HG03139 (cell line): ENCODE measurements around the gene ATG7.

Experiments used
- ATAC-seq: cut with Tn5 transposase; IDR thresholded peaks from one replicate; pipeline ENCODE4 v1.9.1; 2021; ENCODE audit not compliant: unreplicated experiment

The ATG7 gene

DNA sequence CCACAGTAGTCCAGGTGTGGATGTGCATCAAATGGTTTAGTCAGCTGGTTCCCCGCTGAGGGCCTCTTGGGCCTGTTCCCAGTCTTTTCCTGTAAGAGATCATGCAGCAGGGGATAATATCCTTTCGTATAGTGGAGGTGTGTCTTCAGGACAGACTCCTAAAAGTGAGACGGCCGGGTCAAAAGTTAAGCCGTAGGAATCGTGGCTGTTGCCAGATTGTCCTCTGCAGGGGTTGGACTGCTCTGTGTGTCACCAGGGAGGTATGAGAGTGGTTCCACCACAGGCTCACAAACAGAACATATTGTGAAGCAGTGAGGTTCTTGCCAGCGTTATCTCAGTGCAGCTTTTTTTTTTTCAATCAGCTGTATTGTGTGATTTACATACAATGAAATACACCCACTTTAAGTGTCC is 276.5 kb downstream of the ATG7 start:
- ATAC-seq: no peak

- no peak for ATAC-seq
Measured at GRCh38 chr3:11549580-11550140, 277.5 kb downstream of the ATG7 start.

GRCh38 chr3:11551036-11551435 is 278.8 kb downstream of the ATG7 start:
- ATAC-seq: no peak

DNA sequence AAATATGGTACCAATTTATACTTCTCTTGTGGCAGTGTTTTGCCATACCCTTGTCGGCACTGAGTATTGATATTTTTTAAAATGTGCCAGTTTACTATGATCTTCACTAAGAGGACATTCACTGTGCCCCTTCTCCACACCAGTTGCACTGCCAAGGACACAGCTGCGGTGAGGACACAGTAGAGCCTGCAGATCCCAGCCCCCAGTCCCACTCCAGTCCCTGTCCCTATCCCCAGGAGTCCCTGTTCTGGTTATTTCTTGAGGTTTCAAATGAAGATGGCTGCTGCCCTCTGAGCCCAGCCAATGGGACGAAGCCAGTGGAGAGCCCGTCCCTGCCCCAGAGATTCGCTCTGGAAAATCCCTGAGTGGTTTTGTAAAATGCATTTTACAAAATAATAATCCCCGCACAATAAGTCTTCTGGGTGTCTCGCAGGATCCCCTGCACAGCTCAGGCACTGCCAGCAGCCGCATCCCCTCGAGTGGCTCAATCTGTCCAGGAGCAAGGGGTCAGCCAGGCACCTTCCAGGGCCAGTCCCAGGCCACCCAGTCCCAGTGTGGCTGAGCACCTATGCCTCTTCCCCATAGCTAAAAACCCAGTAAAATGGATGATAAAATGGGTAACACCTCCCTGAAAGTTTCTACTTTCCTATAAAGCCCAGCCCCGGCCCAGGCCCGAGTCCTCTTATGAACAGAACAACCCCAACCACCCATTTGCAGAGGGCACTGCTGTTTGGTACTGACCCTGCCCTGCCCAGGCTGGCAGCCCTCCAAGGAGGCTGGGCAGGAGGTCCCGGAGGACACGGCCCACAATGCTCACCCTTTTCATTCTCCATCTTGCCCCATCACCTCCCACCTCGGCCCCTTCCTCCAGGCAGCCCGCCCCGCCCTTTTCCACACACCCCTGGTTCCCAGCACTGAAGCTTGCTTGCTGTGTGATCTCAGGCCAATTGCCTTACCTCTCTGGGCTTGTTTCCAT is 280.4 kb downstream of the ATG7 start:
- no peak for ATAC-seq

DNA sequence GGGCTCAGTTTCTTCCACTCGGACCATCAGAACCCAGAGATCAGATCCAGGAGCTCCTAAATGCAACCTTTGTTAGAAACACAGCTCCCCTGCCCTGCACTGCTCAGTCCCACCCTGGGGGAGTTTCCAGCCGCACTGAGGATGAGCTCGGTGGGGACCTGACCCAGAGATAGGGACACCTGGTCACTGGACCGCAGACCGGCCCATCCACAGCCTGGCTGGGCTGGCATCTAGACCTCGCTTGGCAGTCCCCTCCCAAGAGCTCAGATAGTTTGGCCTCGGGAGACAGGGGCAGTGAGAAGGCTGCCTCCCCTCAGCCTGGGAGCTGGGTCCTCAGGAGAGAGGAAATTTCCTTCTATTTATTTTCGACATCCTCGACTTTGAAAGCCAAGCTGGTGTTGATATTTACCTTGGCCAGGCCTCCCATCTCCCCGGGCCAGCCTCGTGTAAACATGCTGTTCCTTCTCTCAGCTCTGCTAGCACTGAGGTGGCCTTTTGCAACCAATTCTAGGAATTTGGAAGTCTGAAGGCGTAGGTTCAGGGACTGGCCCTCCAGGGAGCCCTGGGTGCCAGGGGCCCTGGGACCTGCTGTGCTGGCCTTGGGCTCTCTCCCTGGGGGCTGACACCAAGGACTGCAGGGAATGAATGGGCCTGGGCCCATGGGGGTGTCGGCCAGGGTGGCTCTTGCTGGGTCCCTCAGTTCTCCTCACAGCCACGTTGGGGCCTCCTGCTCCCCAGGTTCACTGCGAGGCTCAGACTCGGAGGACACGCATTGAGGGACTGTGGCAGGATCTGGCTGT is 281.4 kb downstream of the ATG7 start:
- ATAC-seq: no peak

- ATAC-seq: no peak
Measured at GRCh38 chr3:11554236-11554610, 282.0 kb downstream of the ATG7 start.

DNA sequence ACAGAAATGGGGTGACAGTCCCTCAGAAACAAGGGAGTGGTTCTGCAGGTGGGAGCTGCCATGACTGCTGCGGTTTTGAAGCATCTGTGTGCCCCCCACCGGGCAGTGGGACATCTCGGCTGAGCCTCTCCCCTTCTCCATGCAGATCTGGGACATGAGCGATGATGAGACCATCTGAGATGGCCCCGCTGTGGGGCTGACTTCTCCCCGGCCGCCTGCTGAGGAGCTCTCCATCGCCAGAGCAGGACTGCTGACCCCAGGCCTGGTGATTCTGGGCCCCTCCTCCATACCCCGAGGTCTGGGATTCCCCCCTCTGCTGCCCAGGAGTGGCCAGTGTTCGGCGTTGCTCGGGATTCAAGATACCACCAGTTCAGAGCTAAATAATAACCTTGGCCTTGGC is 282.5 kb downstream of the ATG7 start:
- no peak for ATAC-seq

- ATAC-seq: no peak
Measured at GRCh38 chr3:11555211-11555782, 283.1 kb downstream of the ATG7 start.

DNA sequence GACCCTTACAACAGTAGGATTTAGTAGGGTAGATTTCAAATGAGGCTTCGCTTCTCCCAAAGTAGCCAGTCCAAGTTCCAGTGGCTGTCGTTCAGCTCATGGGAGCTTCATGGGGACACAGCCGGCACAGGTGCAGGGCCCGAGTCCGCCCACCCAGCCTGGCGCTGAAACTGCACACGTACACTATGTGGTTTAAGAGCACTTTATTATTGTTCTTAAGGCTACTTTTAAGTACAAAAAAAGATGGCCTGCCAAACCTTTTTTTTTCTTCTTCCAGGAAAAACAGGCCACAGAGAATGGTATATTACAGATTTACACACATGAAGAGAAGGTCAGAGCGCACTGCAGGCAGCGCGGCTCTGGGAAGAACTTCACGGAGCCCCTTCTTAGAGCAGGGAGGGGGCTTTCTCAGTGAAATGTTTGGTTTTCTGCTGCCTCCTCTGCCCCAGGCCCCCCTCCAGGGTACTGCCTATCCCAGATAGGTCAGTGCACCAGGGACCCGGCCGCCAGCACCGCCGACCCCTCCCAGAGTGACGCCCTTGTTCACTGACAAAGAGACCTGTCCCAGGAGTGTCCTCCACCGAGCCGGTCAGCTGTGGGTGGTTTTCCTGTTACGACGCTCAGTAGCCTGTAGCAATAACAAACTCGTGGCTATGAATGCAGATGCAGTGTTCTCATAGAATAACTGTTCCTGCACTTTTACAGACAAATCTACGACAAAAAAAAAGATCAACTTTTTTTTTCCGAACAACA is 283.9 kb downstream of the ATG7 start:
- no peak for ATAC-seq

DNA sequence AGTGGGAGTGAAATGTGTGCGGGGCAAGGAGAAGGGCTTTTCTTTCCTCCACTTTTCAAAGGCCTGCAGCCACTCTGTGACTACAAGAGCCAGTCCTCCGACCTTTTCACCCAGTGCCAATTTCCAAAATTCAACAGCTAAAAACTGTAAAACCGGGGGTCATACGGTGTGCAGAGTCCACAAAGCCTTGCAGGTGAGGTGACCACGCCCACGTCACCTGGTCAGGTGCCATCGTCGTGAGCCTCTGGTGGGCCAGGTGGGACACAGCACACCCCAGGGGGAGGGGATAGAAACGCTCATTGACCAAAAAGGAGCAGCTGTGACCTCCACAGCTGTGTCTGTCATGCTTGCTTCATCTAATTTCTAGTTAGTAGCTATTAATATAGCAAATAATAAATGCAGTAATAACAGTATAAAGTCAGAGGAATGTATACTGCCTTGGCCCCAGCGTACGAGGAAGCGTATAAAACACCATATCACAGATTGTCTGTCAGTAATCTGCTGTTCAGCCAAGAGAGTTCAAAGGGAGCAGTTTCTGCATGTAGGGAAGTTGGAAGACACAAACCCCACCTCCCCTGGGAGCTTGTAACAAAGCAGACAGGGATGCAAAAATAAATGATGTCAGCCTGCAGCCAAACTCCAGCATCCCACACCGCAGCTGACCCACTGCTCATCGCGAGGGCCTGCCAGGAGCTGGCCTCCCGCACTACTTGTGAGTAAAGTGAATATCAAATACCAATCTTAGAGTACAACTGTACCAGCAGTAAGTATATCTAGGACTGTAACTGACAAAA is 284.9 kb downstream of the ATG7 start:
- no peak for ATAC-seq

- no peak for ATAC-seq
Measured at GRCh38 chr3:11558002-11558401, 285.8 kb downstream of the ATG7 start.

DNA sequence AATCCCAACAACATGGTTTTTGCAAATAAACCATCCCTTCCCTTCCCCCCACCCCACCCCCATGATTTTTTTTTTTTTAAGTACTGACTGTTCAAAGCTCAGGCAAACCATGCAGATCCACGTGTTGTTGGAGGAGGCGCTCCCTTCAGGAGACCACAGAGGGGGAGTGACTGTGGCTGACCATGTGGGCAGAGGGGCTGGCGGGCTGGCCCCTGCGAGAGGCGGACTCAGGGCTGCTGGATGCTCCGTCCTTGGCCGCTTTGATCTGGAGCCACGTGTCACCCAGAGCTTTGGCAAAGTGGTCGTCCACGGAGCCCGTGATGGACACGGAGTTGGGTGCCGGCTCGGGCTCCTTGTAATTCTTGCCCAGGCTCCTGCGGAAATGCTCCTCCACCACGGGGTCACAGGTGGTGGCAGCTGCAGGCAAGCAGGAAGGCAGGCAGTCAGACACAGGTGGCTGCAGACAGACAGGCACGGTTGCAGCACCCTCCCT is 286.3 kb downstream of the ATG7 start:
- no peak for ATAC-seq

- no peak for ATAC-seq
Measured at GRCh38 chr3:11558918-11559815, 287.0 kb downstream of the ATG7 start.

DNA sequence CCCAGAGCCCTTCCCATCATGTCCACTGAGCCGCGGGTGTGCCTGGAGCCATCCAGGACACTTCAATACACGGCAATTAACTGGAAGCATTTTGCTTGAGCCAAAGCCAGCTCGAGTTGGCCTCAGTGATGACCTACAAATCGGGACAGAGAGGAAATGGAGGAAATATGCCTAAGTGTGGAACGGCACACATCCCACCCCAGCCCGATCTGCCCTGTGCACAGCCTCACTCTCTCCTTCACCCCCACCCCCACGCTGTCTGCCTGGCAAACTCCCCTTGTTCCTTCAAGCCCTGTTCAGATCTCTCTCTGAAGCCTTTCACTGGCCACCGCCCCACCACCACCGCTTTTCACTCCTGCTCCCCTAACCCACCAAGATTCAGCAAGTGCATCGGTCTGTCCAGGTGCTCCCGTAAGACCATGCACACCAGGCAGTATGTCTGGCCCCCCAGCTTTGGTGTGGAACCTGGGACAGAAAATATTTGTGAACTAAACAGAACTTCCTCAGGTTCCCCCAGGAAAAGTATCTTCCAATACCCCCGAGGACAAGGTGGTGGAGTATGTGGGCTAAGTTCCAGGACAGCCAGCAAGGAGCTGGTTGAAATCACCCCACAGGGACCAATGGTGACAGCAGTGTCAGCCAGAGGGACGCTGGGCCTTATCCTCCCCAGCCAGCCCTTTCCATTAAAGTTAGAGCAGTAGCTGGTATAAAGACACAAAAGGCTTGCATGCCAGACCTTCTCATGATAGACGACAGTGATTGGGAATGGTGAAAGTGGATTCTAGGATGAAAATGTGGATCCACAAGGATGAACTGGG is 287.8 kb downstream of the ATG7 start:
- no peak for ATAC-seq

DNA sequence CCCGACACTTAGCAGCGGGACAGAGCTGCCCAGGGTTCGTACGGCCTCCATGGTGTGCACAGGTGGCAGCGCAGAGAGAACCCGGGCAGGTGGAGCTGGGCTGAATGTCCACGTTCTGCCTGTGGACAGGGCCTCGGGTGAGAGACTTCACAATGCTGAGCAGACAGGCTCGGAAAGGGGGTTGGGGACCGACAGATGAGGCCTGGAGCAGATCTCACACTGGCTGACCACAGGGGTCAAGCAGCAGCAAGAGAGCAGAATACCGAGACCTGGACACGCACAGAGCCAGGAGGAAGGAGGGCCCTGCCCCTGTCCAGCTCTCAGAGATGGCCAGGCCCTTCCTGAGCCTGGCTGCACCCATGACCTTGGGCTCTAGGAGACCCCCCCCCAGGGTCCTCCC is 288.5 kb downstream of the ATG7 start:
- no peak for ATAC-seq

- ATAC-seq: no peak
Measured at GRCh38 chr3:11562277-11562881, 290.2 kb downstream of the ATG7 start.

- ATAC-seq: no peak
Measured at GRCh38 chr3:11563159-11563864, 291.1 kb downstream of the ATG7 start.
